Measurements from ENCODE around the gene G6PD.

The G6PD gene

DNA sequence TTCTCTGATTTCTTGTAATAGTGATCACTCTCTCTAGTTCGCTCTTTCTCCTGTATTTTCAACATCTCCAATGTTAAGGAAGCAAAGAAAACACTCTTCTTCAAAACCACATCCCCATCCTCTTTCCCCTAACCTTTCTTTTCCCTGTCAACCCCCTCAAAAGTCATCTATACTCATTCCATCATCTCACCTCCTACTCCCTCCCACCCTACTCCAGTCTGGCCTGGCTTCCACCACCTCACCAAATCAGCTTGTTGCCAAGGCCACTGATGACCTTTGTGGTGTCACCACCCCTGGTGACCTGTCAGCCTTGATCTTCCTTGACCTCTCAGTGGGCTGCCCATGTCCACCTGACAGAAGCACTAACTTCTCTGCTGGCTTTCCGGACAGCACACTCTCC lies 32.9 kb downstream of the G6PD start:
- no peak for DNase-seq
- TF ChIP-seq, protein P1, sequence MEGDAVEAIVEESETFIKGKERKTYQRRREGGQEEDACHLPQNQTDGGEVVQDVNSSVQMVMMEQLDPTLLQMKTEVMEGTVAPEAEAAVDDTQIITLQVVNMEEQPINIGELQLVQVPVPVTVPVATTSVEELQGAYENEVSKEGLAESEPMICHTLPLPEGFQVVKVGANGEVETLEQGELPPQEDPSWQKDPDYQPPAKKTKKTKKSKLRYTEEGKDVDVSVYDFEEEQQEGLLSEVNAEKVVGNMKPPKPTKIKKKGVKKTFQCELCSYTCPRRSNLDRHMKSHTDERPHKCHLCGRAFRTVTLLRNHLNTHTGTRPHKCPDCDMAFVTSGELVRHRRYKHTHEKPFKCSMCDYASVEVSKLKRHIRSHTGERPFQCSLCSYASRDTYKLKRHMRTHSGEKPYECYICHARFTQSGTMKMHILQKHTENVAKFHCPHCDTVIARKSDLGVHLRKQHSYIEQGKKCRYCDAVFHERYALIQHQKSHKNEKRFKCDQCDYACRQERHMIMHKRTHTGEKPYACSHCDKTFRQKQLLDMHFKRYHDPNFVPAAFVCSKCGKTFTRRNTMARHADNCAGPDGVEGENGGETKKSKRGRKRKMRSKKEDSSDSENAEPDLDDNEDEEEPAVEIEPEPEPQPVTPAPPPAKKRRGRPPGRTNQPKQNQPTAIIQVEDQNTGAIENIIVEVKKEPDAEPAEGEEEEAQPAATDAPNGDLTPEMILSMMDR (IDR thresholded peaks at IDR 0.05; ENCODE audit: low read depth, low read length, missing control alignments) = no peak
- Histone ChIP-seq H3K36me3 (replicated peaks) (no peaks in the 10 kb centered on the region), H3K27ac (no peak overlapping the region), H3K27me3 (replicated peaks) (no peaks in the 10 kb centered on the region), H3K4me3 (ENCODE audit: low read depth, low read length) (no peak overlapping the region)
- in situ Hi-C loops (cut with HindIII; ENCODE audit: low pct_ligation_motif_present, low sequenced_read_pairs) = no loop called here

DNA sequence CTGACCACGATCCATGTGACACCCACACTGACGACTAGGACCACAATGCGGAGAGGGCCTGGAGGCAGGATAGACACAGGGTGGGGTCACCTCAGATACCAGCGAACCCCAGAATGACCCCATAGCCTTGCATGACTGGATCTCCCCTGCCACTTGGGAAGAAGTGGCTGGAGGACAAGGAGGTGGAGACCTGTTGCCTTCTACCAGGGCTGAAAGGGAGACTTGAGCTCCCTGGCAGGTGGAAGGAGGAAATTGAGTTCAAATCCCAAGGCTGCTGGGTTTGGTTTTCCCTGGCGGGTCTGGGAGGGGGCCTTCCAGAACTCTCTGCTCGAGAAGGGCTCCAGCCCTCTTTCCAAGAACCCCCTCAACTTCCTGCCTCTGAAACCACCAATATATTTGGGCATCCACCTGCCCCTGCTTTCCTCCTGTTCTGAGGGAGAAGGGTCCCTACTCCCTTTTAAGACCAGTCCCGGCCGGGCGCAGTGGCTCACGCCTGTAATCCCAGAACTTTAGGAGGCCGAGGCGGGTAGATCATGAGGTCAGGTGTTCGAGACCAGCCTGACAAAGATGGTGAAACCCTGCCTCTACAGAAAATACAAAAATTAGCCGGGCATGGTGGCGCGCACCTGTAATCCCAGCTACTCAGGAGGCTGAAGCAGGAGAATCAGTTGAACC lies 33.6 kb downstream of the G6PD start:
- in situ Hi-C loops (cut with HindIII; ENCODE audit: low pct_ligation_motif_present, low sequenced_read_pairs) = no loop called here
- no peak overlapping the region for H3K27ac ChIP-seq

DNA sequence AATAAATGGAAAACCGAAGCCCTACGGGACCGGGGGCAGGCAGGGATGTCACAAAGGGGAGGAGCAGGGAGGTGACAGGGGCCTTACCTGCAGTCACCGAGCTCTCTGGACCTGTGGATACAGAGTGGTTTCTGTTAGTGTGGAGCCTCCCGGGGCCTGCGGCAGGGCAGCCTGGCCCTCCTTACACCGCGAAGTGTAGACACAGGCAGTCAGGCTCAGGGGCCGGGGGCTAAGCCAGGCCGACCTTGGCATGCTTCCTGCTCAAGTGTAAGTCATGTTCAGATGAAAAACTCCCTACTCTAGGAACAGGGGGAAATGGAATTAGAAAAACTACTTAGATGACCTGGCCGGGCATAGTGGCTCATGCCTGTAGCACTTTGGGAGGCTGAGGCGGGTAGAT lies 34.9 kb downstream of the G6PD start:
- in situ Hi-C loops (cut with HindIII; ENCODE audit: low pct_ligation_motif_present, low sequenced_read_pairs) = no loop called here
- Histone ChIP-seq H3K27ac (no peak overlapping the region), H3K36me3 (replicated peaks) (no peaks in the 10 kb centered on the region), H3K4me3 (ENCODE audit: low read depth, low read length) (no peak overlapping the region), H3K27me3 (replicated peaks) (no peaks in the 10 kb centered on the region)
- no peak for DNase-seq
- TF ChIP-seq, protein P1 (IDR thresholded peaks at IDR 0.05; ENCODE audit: low read depth, low read length, missing control alignments) = no peak

More for the DNA sequence above, 33.6 kb downstream of the G6PD start:
- no peaks in the 10 kb centered on the region for H3K36me3 ChIP-seq (replicated peaks)
- no peak overlapping the region for H3K4me3 ChIP-seq (ENCODE audit: low read depth, low read length)
- TF ChIP-seq, protein P1 (IDR thresholded peaks at IDR 0.05; ENCODE audit: low read depth, low read length, missing control alignments) = no peak
- no peaks in the 10 kb centered on the region for H3K27me3 ChIP-seq (replicated peaks)
- DNase-seq = no peak

DNA sequence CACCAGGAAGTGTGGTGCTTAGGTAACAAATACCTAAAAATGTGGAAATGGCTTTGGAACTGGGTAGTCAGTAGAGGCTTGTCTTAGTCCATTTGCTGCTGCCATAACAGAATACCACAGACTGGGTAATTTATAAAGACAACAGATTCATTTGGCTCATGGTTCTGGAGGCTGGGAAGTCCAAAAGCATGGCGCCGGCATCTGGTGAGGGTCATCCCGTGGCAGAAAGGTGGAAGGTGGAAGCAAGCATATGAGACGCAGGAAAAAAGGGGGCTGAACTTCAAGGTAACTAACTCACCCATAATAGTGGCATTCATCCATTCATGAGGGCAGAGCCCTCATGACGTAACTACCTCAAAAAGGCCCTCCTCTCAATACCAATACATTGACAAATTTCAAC lies 37.2 kb downstream of the G6PD start:
- H3K27ac ChIP-seq = no peak overlapping the region
- H3K27me3 ChIP-seq (replicated peaks) = no peaks in the 10 kb centered on the region
- TF ChIP-seq, protein P1 (IDR thresholded peaks at IDR 0.05; ENCODE audit: low read depth, low read length, missing control alignments) = no peak
- in situ Hi-C loops (cut with HindIII; ENCODE audit: low pct_ligation_motif_present, low sequenced_read_pairs) = no loop called here
- no peak for DNase-seq
- no peaks in the 10 kb centered on the region for H3K36me3 ChIP-seq (replicated peaks)
- H3K4me3 ChIP-seq (ENCODE audit: low read depth, low read length) = no peak overlapping the region

DNA sequence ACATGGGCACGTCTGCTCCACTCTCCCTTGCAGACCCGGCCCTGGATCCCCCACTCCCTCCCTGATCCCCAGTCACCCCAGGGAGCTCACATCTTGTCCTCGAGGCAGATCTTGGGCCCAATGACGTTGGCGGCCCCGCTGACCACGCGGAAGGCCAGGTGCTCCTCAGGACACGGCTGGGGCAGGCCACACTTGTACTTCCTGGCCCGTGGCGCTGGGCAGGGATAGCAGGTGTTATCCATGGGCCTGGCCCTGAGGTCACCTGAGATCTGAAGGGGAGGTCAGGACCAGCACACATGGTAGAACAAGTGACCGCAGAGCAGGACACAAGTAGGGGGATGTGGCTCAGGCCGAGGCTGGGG lies 38.3 kb downstream of the G6PD start:
- no peaks in the 10 kb centered on the region for H3K36me3 ChIP-seq (replicated peaks)
- TF ChIP-seq, protein P1 (IDR thresholded peaks at IDR 0.05; ENCODE audit: low read depth, low read length, missing control alignments) = no peak
- DNase-seq = no peak
- in situ Hi-C loops (cut with HindIII; ENCODE audit: low pct_ligation_motif_present, low sequenced_read_pairs) = no loop called here
- H3K27me3 ChIP-seq (replicated peaks) = no peaks in the 10 kb centered on the region
- no peak overlapping the region for H3K27ac ChIP-seq
- H3K4me3 ChIP-seq (ENCODE audit: low read depth, low read length) = no peak overlapping the region

All from brain microvascular endothelial cell (primary cell).